Fibroblast of peridontal ligament (primary cell): ENCODE results near the gene TMEM248.
"Not testable (repeated sequence)": the region's sequence is repeated elsewhere in the genome, so short reads cannot be mapped to it uniquely, and the experiment has no call there.

ENCODE experiments used
- DNase-seq: peaks from one replicate; pipeline ENCODE4 v3.0.0-alpha.2; 2010; ENCODE audit errors: extremely low read depth

Gene TMEM248

GRCh38 chr7:66908598-66908997 lies 12.4 kb upstream of the TMEM248 start:
- DNase-seq = not testable (repeated sequence)

DNA sequence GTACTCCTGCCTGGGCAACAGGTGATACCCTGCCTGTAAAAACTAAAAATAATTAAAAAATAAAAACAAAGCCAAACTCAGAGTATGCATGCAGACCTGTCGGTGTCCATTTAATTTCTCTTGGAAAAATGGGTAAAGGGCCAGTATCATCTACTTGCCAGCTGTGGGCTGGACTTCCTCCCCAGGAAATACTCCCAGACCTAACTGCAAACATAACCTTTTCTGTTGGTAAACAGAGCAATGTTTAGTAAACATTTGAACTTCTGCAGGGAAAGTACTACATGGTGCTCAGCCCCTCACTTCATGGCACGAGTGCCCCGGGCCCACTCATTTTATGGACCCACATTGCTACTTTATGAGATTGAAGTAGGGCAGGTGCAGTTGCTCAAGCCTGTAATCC lies 10.2 kb upstream of the TMEM248 start:
- no peak for DNase-seq

DNA sequence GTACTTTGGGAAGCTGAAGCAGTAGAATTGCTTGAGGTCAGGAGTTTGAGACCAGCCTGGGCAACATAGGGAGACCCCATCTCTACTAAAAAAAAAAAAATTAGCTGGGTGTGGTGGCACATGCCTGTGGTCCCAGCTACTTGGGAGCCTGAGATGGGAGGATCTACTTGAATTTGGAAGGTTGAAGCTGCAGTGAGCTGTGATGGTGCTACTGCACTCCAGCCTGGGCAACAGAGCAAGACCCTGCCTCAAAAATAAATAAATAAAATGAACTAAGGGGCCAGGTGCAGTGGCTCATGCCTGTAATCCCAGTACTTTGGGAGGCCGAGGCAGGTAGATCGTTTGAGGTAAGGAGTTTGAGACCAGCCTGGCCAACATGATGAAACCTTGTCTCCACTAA lies 9.8 kb upstream of the TMEM248 start:
- DNase-seq = not testable (repeated sequence)

DNA sequence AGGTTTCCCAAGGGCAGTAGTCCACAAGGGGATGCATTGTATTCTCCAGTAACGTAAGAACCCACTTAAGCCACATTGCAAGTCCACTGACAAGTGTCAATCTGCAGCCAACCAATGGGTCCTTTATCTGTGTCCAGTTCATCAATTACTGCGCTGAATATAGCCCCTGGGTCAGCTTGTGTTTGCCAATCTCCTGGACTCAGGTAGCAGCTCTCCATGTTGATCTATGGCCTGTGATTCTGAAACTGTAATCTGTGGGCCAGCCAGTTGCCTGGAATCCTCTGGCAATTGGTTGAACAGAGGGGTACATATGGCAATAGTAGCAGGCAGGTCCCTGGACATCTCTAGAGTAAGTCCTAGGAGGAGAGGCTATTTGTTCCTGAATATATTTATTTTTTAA lies 8.8 kb upstream of the TMEM248 start:
- no peak for DNase-seq

DNA sequence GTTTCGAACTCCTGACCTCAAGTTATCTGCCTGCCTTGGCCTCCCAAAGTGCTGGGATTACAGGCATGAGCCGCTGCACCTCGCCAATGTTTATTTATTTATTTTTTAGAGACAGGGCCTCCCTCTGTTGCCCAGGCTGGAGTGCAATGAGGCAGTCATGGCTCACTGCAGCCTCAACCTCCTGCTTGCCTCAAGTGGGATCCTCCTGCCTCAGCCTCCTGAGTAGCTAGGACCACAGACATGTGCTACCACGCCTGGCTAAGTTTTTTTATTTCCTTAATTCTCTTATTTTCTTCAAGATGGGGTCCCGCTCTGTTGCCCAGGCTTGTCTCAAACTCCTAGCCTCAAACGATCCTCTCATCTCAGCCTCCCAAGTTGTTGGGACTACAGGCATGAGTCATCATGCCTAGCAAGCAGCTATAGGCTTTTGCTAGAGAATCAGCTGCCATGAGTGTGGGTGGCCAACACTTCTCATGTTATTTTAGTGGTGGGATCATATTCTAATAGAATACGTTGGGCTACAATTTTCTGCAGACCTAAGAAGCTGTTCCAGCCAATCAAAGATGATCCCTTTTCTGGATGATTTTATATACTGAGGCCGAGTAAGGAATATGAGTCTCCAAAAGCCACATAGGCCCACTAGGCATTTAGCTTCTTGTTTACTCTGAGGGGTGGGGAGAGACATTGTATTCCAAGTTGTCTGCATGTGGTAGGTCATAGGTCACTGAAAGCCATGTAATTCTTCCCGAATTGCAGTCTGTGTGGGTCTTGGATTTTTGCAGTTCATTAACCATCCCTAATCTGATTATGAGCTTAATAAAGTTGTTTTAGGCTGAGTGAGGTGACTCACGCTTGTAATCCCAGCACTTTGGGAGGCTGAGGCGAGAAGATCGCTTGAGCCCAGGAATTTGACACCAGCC lies 7.6 kb upstream of the TMEM248 start:
- no peak for DNase-seq

GRCh38 chr7:66917904-66918303 lies 3.1 kb upstream of the TMEM248 start:
- DNase-seq = not testable (repeated sequence)

- no peak for DNase-seq
Observed at GRCh38 chr7:66919304-66919703, 1.7 kb upstream of the TMEM248 start.

DNA sequence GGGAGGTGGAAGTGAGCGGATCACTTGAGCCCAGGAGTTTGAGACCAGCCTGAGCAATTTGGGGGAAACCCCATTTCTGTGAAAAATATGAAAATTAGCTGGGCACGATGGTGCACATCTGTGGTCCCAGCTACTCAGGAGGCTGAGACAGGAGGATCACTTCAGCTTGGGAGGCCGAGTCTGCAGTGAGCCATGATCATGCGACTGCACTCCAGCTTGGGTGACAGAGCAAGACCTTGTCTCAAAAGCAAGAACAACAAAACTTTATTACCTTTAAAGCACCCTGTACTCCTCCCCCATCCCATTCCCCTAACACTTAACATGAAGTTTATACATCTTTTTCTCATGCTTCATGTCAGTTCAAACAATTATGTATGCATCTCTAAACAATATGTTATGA lies 1.3 kb upstream of the TMEM248 start:
- DNase-seq = no peak

DNA sequence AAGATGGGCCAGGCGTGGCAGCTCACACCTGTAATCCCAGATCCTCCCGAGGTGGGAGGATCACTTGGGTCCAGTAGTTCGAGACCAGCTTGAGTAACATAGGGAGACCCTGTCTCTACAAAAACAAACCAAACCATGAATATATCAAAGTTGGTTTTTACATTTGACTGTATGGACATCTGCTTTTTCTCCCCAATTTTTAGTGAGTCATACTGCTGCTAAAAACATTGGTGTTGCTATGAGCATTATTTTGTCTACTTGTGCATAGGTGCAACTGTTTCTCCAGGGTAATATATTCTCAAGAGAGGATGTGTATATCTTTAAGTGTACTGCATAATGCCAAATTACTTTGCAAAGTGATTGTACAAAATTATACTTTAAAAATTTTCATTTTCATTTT lies 769 bp upstream of the TMEM248 start:
- DNase-seq = no peak

- DNase-seq = peak; percentile 72
Observed at GRCh38 chr7:66921396-66921917, 432 bp downstream of the TMEM248 start.

- no peak for DNase-seq
Observed at GRCh38 chr7:66921918-66922486, 977 bp downstream of the TMEM248 start.

GRCh38 chr7:66925255-66925654 lies 4.2 kb downstream of the TMEM248 start:
- DNase-seq = no peak

DNA sequence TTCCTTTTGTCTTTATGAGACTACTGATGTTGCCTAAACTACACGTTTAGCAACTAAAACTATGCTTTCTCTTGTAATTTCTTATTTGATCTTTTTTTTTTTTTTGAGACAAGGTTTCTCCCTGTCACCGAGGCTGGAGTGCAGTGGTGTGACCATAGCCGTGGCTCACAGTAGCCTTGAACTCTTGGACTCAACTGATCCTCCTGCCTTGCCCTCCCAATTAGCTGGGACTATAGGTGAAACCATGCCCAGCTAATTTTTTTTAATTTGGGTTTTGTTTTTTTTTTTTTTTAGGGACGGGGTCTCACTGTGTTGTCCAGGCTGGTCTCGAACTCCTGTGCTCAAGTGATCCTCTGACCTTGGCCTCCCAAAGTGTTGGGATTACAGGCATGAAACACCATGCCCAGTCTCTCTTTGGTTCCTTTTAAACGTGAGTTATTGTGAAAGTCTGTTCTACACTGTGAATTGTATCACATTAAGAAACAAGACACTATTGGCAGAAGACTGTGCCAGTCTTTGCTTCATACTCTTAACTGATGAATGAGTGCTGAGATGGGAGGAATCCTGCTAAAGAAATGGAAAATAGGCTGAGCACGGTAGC lies 6.4 kb downstream of the TMEM248 start:
- DNase-seq = no peak

DNA sequence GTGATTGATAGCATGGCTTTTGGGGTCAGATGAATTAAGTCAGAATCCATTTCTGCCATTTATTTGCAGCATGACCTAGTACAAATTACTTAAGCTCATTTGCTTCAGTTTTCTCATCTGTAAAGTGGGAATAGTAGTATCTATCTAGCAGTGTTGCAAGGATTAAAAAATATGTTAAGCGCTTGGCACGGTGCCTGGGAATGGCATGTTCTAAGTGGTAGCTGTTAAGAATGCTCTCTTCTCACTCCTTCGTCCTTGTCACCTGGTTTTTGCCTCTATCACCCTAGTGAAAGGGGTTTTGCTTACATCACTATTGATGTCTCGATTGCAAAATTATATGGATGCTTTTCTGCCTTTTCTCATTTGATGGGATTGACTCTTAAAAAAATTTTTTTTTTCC lies 7.4 kb downstream of the TMEM248 start:
- no peak for DNase-seq

DNA sequence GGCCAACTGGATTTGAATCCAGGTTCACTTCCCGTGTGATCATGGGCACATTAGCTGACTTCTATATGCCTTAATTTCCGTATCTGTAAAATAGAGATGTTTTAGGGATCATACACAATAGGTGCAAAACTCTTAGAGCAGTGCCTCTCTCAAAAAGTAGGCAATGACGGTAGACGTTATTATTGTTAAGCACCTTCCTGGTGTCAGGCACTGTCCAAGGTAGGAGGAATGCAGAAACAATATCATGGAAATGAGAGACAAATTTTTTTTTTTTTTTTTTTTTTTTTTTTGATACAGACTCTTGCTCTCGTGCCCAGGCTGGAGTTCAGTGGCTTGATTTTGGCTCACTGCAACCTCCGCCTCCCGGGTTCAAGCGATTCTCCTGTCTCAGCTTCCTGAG lies 8.1 kb downstream of the TMEM248 start:
- DNase-seq = no peak

- no peak for DNase-seq
Observed at GRCh38 chr7:66929935-66930334, 8.9 kb downstream of the TMEM248 start.

- DNase-seq = peak; percentile 14
Observed at GRCh38 chr7:66930341-66930740, 9.3 kb downstream of the TMEM248 start.

DNA sequence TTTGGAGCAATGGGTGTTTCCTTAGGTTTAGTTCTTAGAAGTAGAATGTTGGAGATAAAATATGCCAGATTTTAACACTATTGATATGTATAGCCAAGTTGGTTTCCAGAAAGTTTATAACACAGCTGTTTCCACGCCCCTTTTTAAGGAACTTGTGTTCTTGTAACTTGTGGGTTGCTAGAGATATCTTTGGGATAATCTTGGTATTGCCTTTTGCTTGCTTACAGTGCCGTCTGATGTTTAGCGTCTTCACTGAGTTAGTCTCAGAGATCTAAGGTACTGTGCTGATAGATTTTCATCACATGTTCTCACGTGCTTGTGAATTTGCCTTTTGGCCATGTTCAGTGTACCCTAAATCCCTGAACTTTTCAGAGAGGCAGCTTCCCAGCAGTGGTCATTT lies 12.4 kb downstream of the TMEM248 start:
- DNase-seq = no peak

DNA sequence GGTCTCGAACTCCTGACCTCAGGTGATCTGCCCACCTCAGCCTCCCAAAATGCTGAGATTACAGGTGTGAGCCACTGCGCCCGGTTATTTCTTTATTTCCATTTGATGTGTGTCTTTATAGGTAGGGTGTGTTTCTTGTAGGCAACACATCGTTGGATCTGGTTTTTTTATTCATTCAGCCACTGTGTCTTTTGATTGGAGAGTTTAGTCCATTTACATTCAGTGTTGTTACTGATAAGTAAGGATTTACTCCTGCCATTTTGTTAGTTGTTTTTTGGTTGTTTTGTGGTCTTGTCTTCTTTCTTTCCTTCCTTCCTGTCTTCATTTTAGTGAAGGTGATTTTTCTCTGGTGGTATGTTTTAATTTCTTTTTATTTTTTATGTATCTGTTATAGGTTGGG lies 16.9 kb downstream of the TMEM248 start:
- no peak for DNase-seq

DNA sequence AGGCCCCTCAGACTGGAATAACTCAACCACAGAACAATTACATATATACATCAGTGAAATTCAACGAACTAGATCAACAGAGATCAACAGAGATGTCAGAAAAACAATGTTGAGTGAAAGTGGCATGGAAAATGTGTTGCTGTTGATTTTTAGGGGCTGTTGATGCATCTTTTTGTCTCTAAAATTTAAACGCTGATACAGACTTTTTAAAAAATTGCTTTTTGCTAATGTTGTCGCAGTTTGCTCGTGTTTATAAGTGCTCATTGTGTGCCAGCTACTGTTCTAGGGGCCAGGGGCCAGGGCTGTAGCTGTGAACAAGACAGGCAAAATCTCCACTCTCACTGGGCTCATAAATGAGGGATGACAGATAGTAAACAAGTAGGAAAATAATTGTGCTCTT lies 18.3 kb downstream of the TMEM248 start:
- DNase-seq = no peak

DNA sequence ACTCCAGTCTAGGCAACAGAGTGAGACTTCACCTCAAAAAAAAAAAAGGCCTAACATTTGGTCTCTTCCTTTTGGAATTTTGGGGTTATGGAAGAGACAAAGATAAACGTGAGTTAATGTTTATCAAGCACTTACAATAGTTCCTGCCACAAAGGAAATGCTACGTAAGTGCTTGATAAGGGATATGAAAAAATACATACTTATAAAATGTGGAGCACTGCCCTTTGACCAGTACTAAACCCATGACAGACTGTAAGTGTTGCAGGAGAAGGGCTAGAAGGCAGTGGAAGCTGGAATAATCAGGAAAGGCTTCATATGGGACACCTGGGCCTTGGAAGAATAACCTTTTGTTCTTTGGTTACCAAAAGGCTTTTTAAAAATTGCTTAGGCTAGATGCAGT lies 25.5 kb downstream of the TMEM248 start:
- no peak for DNase-seq

DNA sequence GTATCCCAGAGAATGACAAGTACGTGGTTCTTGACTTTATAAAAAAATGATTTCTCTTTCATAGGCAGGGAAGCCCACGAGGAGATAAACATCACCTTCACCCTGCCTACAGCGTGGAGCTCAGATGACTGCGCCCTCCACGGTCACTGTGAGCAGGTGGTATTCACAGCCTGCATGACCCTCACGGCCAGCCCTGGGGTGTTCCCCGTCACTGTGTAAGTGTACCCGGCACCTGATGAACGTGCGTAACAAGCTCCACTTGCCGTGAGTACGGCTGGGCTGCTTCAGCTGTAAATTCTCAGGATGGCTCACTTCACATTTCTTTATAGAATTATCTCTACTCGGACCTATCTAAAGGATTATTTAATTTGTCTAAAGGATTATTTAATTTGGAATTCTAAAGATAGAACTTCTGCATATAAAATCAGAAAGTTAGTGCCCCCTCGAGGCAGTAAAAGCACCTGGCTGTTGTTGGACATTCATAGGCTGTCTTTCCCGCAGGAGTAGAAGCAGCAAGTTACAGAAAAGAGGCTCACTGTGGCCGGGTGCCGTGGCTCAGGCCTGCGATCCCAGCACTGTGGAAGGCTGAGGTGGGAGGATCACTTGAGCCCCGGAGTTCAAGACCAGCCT lies 27.6 kb downstream of the TMEM248 start:
- no peak for DNase-seq
